SK-N-SH (cell line): ENCODE data around the gene ALDH5A1. TPM values are rescaled to one million over a fixed set of nuclear protein-coding genes. Genes with fewer than 3 reads are reported as not detected.

Experiments used
- CTCF ChIA-PET: fragments of 300-600, 350-600 bp; formaldehyde crosslinking; extraction: SDS; loops from one replicate; lab custom pipeline; 2021; lab: Yijun Ruan, JAX
- POLR2A ChIA-PET: fragments of 350-600 bp; sonication (Branson Sonifier 250); formaldehyde crosslinking; extraction: SDS; loops from one replicate; lab custom pipeline; 2020; ENCODE audit warnings: antibody characterized with exemption, inconsistent platforms; lab: Yijun Ruan, JAX
- DNase-seq: peaks from one replicate; pipeline ENCODE4 v3.0.0; 2012
- H2AFZ ChIP-seq: fragments of 200-600 bp; sonication (generic); 2 replicates; pipeline ENCODE4 v1.8.1; 2016; ENCODE audit warnings: antibody characterized with exemption, mild to moderate bottlenecking, low read depth
- H3F3A ChIP-seq: fragments of 200-600 bp; sonication (generic); replicated peaks from 2 replicates; pipeline ENCODE3; 2016; ENCODE audit warnings: antibody characterized with exemption, mild to moderate bottlenecking; ENCODE audit not compliant: insufficient read depth
- H3K27ac ChIP-seq, 2 experiments: fragments of 200-500 bp in 1 of 2; fragments of 200-600 bp in 1 of 2; sonication (Bioruptor generic) in 1 of 2; sonication (generic), shearing (Covaris generic) in 1 of 2; 2 replicates each; pipeline versions ENCODE4 v1.5.1 to v1.6.1; 2014 to 2016; ENCODE audit warnings: low read depth in 2 of 2, inconsistent platforms in 1 of 2, low read length in 1 of 2, mild to moderate bottlenecking in 1 of 2, mixed read lengths in 1 of 2
- H3K27me3 ChIP-seq: fragments of 200-600 bp; sonication (generic), shearing (Covaris generic); 2 replicates; pipeline ENCODE4 v1.6.1; 2016; ENCODE audit warnings: mixed run types; ENCODE audit not compliant: insufficient read depth
- H3K36me3 ChIP-seq, 2 experiments: fragments of 200-500 bp in 1 of 2; fragments of 200-600 bp in 1 of 2; sonication (Bioruptor generic) in 1 of 2; sonication (generic) in 1 of 2; replicated peaks in 1 of 2; 2 replicates each; pipeline versions ENCODE3 to v1.5.1; 2014 to 2016; ENCODE audit warnings: low read length in 1 of 2, mild to moderate bottlenecking in 1 of 2; ENCODE audit not compliant: insufficient read depth in 2 of 2, control insufficient read depth in 1 of 2
- H3K4me1 ChIP-seq, 2 experiments: fragments of 200-500 bp in 1 of 2; fragments of 200-600 bp in 1 of 2; sonication (Bioruptor generic) in 1 of 2; sonication (generic), shearing (Covaris generic) in 1 of 2; 2 replicates each; pipeline versions ENCODE4 v1.5.1 to v1.6.1; 2014 to 2016; ENCODE audit warnings: low read depth in 1 of 2, low read length in 1 of 2, mixed run types in 1 of 2; ENCODE audit not compliant: insufficient read depth in 2 of 2, control insufficient read depth in 1 of 2
- H3K4me2 ChIP-seq: fragments of 200-600 bp; sonication (generic), shearing (Covaris generic); 2 replicates; pipeline ENCODE4 v1.6.1; 2017; ENCODE audit warnings: mixed run types
- H3K4me3 ChIP-seq, 2 experiments: fragments of 200-500 bp in 1 of 2; fragments of 200-600 bp in 1 of 2; sonication (Bioruptor generic) in 1 of 2; sonication (generic), shearing (Covaris generic) in 1 of 2; 2 replicates each; pipeline versions ENCODE4 v1.5.1 to v1.8.1; 2014 to 2016; ENCODE audit warnings: low read depth in 2 of 2, inconsistent platforms in 1 of 2, low read length in 1 of 2, mild to moderate bottlenecking in 1 of 2, mixed read lengths in 1 of 2, moderate library complexity in 1 of 2
- H3K79me2 ChIP-seq: fragments of 200-600 bp; sonication (generic); 2 replicates; pipeline ENCODE4 v1.8.1; 2017; ENCODE audit warnings: mild to moderate bottlenecking; ENCODE audit not compliant: insufficient read depth
- H3K9ac ChIP-seq: fragments of 200-600 bp; sonication (generic); 2 replicates; pipeline ENCODE4 v1.6.1; 2017; ENCODE audit warnings: mixed run types
- H3K9me2 ChIP-seq: fragments of 200-600 bp; sonication (generic); 2 replicates; pipeline ENCODE4 v1.6.1; 2017; ENCODE audit warnings: mixed run types
- H3K9me3 ChIP-seq: fragments of 200-600 bp; sonication (generic); 2 replicates; pipeline ENCODE4 v1.6.1; 2017; ENCODE audit warnings: mixed run types, mild to moderate bottlenecking, moderate library complexity
- H4K20me1 ChIP-seq: fragments of 200-600 bp; sonication (generic); 2 replicates; pipeline ENCODE4 v1.6.1; 2017; ENCODE audit warnings: mild to moderate bottlenecking, mixed run types; ENCODE audit not compliant: insufficient read depth
- CHD2 ChIP-seq: fragments of 150-350 bp; IDR thresholded peaks from 2 replicates; pipeline ENCODE4 v1.6.1; 2018; ENCODE audit warnings: low read length; ENCODE audit not compliant: partially characterized antibody
- EZH2phosphoT487 ChIP-seq: fragments of 200-600 bp; sonication (generic); IDR thresholded peaks from 2 replicates; pipeline ENCODE4 v1.6.1; 2017; ENCODE audit warnings: low read depth, mixed run types, mild to moderate bottlenecking, antibody characterized with exemption, moderate library complexity, borderline replicate concordance
- FOXM1 ChIP-seq: IDR thresholded peaks from 2 replicates; pipeline ENCODE4 v1.4.0; 2012; ENCODE audit warnings: low read depth, mild to moderate bottlenecking
- NRF1 ChIP-seq: IDR thresholded peaks from 2 replicates; pipeline ENCODE4 v1.6.1; 2012; ENCODE audit warnings: low read depth, mild to moderate bottlenecking, low read length
- RFX5 ChIP-seq: IDR thresholded peaks from 2 replicates; pipeline ENCODE4 v1.6.1; 2012; ENCODE audit warnings: mild to moderate bottlenecking, improper control_type of control experiment, low read length
- RXRA ChIP-seq: IDR thresholded peaks from 2 replicates; pipeline ENCODE4 v1.4.0; 2012; ENCODE audit warnings: low read depth, mild to moderate bottlenecking, borderline replicate concordance
- SMC3 ChIP-seq: IDR thresholded peaks from 2 replicates; pipeline ENCODE4 v1.6.1; 2012; ENCODE audit warnings: low read depth, low read length, improper control_type of control experiment
- TAF1 ChIP-seq: IDR thresholded peaks from 2 replicates; pipeline ENCODE4 v1.6.1; 2012; ENCODE audit warnings: low read depth, mild to moderate bottlenecking, low read length, moderate library complexity, borderline replicate concordance
- USF1 ChIP-seq: IDR thresholded peaks from 2 replicates; pipeline ENCODE4 v1.4.0; 2012; ENCODE audit warnings: low read depth, borderline replicate concordance
- YY1 ChIP-seq: IDR thresholded peaks from 2 replicates; pipeline ENCODE4 v1.4.0; 2012; ENCODE audit warnings: low read depth, mild to moderate bottlenecking
- WGBS: methylation state at CpG from one replicate; pipeline ENCODE4 v1.1.6; 2017; ENCODE audit warnings: low lambda C conversion rate; 5-methylcytosine and 5-hydroxymethylcytosine counted together
- polyA plus RNA-seq, 3 experiments: library from polyadenylated mRNA; depleted of rRNA; stranded (reverse); fragments of >200 nt; gene quantifications; 2 replicates each; pipeline ENCODE4 v1.2.3, GENCODE V29; 2012
- TF ChIP-seq, protein P1 (sequence below): fragments of 150-350 bp; IDR thresholded peaks from 2 replicates; pipeline ENCODE4 v1.6.1; 2016; ENCODE audit warnings: mild to moderate bottlenecking, low read depth, low read length
- TF ChIP-seq, protein P2 (sequence below): IDR thresholded peaks from 2 replicates; pipeline ENCODE4; 2012

The ALDH5A1 gene
- polyA plus RNA-seq, 1 of the 3 experiments (the other 2 are of a cell fraction), result 3.0 TPM

DNA sequence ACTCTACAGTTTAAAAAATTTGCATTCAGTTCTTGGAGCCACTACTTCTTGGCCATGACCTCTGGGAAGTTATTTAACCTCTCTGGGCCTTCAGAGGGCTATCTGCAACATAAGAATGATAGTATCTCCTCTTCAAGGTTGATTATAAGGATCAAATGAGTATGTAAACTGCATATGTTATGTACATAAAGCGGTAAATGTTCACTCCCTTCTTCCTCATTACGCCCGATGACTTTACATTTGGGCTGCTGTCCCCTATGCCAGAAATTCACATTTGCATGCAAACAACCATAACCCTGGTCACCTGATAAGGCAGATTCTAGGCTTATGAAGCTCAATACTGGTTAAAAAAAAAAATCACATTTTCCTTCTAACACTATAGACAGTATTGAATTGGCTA, 50.4 kb downstream of the ALDH5A1 start:
- DNase-seq, result no peak
- H3K36me3 ChIP-seq, result no peaks in the 10 kb centered on the region
- H3F3A ChIP-seq, result no peaks in the 10 kb centered on the region
- no peaks in the 10 kb centered on the region for H3K9me2 ChIP-seq
- no peak overlapping the region for H2AFZ ChIP-seq
- POLR2A ChIA-PET, result no interaction called here
- no peaks in the 10 kb centered on the region; the same call in 1 of the 2 replicates for H3K27me3 ChIP-seq
- 95% methylated on average over 3 of the region's 3 CpGs for WGBS
- no peak overlapping the region for H3K4me3 ChIP-seq
- H3K79me2 ChIP-seq, result no peaks in the 10 kb centered on the region
- no peak overlapping the region for H3K4me2 ChIP-seq
- TF ChIP-seq FOXM1, result no peak
- no peak for TF ChIP-seq SMC3
- TF ChIP-seq, protein P1, sequence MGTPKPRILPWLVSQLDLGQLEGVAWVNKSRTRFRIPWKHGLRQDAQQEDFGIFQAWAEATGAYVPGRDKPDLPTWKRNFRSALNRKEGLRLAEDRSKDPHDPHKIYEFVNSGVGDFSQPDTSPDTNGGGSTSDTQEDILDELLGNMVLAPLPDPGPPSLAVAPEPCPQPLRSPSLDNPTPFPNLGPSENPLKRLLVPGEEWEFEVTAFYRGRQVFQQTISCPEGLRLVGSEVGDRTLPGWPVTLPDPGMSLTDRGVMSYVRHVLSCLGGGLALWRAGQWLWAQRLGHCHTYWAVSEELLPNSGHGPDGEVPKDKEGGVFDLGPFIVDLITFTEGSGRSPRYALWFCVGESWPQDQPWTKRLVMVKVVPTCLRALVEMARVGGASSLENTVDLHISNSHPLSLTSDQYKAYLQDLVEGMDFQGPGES, result no peak
- no peak overlapping the region for H3K9ac ChIP-seq
- CTCF ChIA-PET, result no interaction called here
- no peak overlapping the region for H3K27ac ChIP-seq
- peaks cover 0 to 2% of the 10 kb centered on the region in 2 experiments; a peak in 1 of 4 replicates for H3K4me1 ChIP-seq
- no peaks in the 10 kb centered on the region for H3K9me3 ChIP-seq
- H4K20me1 ChIP-seq, result no peaks in the 10 kb centered on the region

- no peaks in the 10 kb centered on the region for H3K79me2 ChIP-seq
- H3K9me2 ChIP-seq, result no peaks in the 10 kb centered on the region
- H3K4me3 ChIP-seq, result no peak overlapping the region
- H2AFZ ChIP-seq, result no peak overlapping the region
- no peaks in the 10 kb centered on the region for H3K9me3 ChIP-seq
- H3K4me2 ChIP-seq, result no peak overlapping the region
- WGBS, result 62% methylated on average over 3 of the region's 3 CpGs
- TF ChIP-seq TAF1 (no peak), YY1 (no peak), RFX5 (no peak), NRF1 (no peak), EZH2phosphoT487 (no peak), USF1 (no peak), RXRA (no peak), SMC3 (no peak), CHD2 (no peak)
- TF ChIP-seq, protein P2, sequence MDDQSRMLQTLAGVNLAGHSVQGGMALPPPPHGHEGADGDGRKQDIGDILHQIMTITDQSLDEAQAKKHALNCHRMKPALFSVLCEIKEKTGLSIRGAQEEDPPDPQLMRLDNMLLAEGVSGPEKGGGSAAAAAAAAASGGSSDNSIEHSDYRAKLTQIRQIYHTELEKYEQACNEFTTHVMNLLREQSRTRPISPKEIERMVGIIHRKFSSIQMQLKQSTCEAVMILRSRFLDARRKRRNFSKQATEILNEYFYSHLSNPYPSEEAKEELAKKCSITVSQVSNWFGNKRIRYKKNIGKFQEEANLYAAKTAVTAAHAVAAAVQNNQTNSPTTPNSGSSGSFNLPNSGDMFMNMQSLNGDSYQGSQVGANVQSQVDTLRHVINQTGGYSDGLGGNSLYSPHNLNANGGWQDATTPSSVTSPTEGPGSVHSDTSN, result no peak
- TF ChIP-seq, all 33 proteins: peak for 0
- no peak for DNase-seq
- no peak overlapping the region for H3K9ac ChIP-seq
- peaks cover 0 to 2% of the 10 kb centered on the region in 2 experiments; a peak in 1 of 4 replicates for H3K4me1 ChIP-seq
- ChIA-PET POLR2A (no interaction called here), CTCF (interaction anchor here (0.6 kb wide), 1 partner anchor 38 kb away, joined by 3 read pairs; no protein-coding TSS in a partner anchor)
- H4K20me1 ChIP-seq, result no peaks in the 10 kb centered on the region
- no peaks in the 10 kb centered on the region; the same call in 1 of the 2 replicates for H3K27me3 ChIP-seq
- H3F3A ChIP-seq, result no peaks in the 10 kb centered on the region
- H3K36me3 ChIP-seq, result no peaks in the 10 kb centered on the region
- no peak overlapping the region for H3K27ac ChIP-seq
Observed at GRCh38 chr6:24545691-24546090, 50.9 kb downstream of the ALDH5A1 start.
